Activated CD4-positive, alpha-beta T cell treated with anti-CD3 and anti-CD28 coated beads, Interleukin-2, amount 50 U/mL, for 24 hours (primary cell): ENCODE results near the gene SEMA3A.
"Not testable (repeated sequence)": the region's sequence is repeated elsewhere in the genome, so short reads cannot be mapped to it uniquely, and the experiment has no call there.

ENCODE experiments used
- DNase-seq, 2 donors: peaks; one replicate each; pipeline ENCODE4 v3.0.0-alpha.2; 2020; ENCODE audit warnings: low read depth in 1 of 2, low spot score in 1 of 2

The SEMA3A gene

GRCh38 chr7:84194484-84195271 lies at the start of gene SEMA3A:
TSS of gene SEMA3A (minus strand) at chr7:84194789. CDS start at chr7:84194586, 203 bp downstream.
- no peak for DNase-seq

DNA sequence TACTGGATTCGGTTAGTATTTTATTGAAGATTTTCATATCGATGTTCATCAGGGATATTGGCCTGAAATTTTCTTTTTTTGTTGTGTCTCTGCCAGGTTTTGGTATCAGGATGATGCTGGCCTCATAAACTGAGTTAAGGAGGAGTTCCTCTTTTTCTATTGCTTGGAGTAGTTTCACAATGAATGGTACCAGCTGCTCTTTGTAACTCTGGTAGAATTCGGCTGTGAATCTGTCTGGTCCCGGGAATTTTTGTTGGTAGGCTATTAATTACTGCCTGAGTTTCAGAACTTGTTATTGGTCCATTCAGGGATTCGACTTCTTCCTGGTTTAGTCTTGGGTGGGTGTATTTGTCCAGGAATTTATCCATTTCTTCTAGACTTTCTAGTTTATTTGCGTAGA lies 48.4 kb upstream of the SEMA3A start:
- not testable (repeated sequence) for DNase-seq

DNA sequence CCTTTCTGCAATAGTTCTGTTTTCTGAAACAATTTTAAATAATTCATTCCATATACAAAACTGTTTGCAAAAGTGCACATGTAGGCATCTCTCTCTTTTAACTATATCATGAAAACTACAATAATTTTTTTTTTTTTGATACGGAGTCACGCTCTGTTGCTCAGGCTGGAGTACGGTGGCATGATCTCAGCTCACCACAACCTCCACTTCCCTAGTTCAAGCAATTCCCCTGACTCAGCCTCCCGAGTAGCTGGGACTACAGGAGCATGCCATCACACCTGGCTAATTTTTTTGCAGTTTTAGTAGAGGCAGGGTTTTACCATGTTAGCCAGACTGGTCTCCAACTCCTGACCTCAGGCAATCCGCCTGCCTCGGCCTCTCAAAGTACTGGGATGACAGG lies 44.0 kb upstream of the SEMA3A start:
- no peak for DNase-seq

DNA sequence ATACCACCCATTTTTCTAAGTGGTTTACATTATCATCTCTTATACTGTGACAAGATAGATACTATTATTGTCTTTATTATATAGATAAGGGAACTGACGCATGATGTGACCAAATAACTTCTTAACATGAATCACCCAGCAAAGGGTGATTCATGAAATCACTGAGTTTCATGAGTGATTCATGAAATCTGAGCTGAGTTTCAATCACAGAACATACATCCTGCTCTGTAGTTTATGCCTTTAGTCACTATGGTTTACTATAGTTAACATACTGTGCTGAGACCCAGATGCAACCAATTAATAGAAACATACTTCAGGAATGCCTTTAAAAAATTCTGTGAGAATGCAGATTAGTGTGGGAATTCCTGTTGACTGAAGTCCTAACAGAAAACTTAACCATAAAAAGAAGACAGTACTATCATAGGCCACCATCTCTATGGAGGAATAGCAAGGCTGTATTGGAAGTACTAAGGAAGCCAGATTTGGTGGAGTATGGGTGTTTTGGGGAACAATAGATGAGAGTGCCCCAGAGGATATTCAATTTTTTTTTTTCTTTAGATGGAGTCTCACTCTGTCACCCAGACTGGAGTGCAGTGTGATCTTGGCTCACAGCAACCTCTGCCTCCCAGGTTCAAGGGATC lies 43.1 kb upstream of the SEMA3A start:
- DNase-seq, result no peak

DNA sequence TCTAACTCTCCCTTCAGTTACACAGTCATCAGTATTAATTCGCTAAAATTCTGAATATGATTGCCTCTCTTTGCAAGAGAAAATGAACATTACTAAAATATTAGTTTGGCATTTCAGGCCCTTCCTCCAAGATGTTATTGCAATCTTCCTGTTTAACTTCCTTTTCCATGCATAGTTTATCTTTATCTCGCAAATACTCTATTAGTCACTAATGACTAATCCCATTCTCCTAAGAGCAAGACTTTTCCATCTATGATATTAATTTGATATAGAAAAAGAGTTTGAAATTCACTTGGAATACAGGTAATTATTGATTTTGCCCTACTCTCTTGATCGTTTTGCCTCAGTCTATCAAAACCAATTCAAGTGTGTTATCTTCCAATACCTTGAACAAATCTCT lies 41.8 kb upstream of the SEMA3A start:
- no peak for DNase-seq

DNA sequence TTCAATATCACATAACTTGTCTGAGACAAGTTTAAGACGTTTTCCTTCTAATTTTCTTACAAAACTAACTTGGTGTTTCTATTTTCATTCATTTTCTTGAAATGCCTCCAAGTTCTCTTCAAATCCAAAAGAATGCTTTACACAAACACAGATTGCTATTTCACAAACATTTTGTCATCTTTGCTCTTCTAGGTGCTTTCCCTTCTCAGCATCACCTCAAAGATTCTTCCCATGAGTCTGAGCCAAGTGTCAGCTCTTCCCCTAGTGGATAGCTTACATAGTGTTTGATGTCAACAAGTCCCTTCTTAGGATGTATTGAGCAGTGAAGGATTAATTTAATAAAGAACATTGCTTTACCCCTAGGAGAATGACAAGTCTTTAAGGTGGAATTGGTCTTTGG lies 38.1 kb upstream of the SEMA3A start:
- no peak for DNase-seq

- no peak for DNase-seq
These were observed 36.6 kb upstream of the SEMA3A start for GRCh38 chr7:84231157-84231556.

DNA sequence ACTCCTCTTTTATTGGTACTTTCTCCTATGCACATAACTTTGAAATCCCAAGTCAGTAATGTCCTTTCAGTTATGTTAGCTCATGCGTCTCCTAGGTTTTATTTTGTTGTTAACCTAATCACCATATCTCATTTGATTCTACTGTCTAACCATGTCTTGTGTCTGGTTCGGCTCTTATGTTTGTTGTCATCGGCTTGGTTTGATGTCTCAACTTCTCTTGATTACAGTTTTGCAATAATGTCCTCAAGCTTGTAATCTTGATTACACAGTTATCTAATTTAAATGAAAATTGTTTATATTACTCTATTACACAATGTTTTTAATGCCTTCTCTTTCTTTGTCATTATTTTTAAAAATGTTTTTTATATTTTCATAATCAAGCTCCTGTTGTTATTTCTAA lies 35.9 kb upstream of the SEMA3A start:
- DNase-seq, result no peak

GRCh38 chr7:84228526-84228925 lies 33.9 kb upstream of the SEMA3A start:
- DNase-seq, result no peak

- no peak for DNase-seq
These were observed 32.2 kb upstream of the SEMA3A start for GRCh38 chr7:84226759-84227158.

- no peak for DNase-seq
These were observed 29.9 kb upstream of the SEMA3A start for GRCh38 chr7:84224505-84224904.

DNA sequence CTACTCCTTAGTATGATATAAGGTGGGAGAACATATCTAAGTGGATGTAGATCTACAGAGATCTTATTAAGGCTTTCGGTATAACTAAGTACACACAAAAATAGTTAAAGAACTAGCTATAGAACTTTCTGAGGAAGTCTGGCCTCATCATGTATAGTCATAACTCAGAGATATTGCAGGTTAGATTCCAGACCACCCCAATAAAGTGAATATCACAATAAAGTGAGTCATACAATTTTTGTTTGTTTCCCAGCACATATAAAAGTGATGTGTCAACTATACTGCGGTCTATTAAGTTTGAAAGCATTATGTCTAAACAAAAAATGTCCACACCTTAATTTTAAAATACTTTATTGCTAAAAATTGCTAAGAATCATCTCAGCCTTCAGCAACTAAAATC lies 24.7 kb upstream of the SEMA3A start:
- no peak for DNase-seq

DNA sequence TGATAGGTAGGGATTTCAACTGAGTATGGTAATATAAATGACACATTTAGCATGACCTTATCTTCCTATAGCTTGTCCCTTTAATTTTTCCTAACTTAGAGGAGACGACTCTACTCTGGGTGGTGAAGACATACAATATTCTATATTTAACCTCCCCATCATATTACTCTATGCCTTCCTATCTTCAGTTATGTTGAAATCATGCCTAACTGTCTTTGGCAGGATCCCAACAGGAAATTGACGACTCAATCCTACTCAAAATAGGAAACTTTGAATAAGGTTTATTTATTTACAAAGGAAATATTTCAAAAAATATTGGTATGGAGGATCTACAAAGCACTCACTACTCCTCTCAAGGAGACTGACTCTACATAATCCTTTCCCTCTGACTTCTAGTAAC lies 24.1 kb upstream of the SEMA3A start:
- DNase-seq, result no peak

DNA sequence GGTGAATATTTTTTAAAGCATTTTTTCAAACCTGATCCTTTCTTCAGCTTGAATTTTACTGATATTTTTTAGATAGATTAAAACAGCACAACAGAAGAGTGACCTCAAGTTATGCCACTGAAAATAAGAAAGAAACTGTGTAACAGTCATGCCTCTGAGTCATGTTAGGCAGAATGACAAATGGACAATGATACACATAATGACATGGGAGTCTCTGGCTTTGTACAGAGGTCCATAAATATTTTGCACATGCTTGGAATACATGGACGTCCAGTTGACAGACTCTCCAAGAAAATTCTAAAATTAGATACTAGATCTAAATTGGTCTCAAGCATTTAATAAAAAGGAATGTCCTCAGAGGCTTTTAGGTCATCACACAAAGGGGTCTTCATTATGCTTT lies 21.9 kb upstream of the SEMA3A start:
- DNase-seq, result no peak

- not testable (repeated sequence) for DNase-seq
These were observed 20.2 kb upstream of the SEMA3A start for GRCh38 chr7:84214757-84215156.

- no peak for DNase-seq
These were observed 15.7 kb upstream of the SEMA3A start for GRCh38 chr7:84210301-84210700.

- DNase-seq, result no peak
These were observed 14.4 kb upstream of the SEMA3A start for GRCh38 chr7:84209006-84209405.

DNA sequence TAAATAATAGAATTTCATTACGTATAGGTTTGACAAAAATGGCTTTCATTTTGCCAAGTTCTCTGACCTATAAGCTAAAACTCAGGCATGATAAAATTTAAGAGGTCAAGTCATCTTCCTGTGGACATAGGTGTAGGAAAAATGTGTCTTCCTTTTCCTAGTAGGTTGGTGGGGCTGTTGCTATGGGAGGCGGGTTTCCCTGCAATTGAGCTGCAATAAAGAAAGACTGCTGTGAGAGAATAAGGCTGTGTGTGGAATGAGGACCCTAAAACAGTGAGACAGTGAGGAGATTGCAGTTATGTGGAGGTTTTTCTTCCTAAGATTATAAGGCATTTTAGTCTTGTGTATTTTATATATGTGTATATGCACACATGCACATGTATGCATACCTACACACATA lies 13.0 kb upstream of the SEMA3A start:
- DNase-seq, result no peak

GRCh38 chr7:84207025-84207424 lies 12.4 kb upstream of the SEMA3A start:
- DNase-seq, result no peak

DNA sequence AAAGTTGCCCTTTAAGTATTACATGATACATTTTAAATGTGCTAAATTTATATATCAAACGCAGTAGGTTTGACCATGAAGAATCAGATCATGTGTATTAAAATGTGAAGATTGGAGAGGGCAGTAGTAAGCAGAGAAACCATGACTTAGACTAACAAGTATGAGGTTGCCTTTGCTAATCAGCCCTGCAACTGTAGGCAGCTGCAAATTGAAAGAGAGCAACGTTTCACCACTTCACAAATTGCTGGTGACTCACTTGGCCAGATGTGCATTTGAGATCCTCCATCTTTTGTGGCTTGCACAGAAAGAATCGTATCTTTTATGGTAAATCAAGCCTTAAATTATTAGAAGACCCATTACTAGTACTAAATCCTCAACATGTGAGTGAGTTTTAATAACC lies 10.1 kb upstream of the SEMA3A start:
- no peak for DNase-seq

DNA sequence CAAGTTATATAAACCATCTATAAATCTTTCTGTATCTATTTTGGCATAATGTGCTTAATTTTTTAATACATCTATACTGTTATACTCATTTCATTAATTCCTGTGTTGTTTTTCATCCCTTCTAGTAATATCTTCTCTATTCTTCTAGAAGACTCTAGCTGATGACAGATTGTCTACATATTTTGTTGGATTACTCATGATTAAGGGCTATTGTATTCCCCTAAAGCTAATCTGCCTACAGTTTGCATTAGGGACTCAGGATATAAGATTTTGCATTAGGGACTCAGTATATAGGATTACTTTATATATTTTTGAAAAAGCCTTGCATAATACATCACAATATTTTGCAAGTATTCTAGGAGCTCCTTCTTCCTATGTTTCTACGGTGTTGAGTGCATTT lies 8.3 kb upstream of the SEMA3A start:
- no peak for DNase-seq

- no peak for DNase-seq
These were observed 6.3 kb upstream of the SEMA3A start for GRCh38 chr7:84200859-84201258.

DNA sequence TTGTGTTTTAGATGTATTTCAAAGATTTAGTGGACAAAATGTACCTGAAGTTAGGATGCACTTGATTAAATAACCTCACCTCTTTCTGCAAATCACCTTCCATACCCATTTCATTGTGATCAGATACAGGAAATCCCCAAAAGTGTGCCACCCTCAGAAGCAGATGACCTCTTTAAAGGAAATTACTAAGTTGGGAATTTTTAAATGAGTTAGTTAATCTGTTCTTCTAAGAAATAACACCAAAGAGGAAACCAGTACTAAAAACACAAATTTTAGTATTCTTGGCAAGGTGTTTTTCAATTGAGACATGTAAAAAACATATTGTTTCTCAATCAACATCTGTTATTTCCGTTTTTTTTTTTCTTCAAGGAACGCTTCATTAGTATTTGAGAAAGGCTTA lies 4.6 kb upstream of the SEMA3A start:
- DNase-seq, result no peak
